Measurements from ENCODE around the gene ILF3.

Gene ILF3

DNA sequence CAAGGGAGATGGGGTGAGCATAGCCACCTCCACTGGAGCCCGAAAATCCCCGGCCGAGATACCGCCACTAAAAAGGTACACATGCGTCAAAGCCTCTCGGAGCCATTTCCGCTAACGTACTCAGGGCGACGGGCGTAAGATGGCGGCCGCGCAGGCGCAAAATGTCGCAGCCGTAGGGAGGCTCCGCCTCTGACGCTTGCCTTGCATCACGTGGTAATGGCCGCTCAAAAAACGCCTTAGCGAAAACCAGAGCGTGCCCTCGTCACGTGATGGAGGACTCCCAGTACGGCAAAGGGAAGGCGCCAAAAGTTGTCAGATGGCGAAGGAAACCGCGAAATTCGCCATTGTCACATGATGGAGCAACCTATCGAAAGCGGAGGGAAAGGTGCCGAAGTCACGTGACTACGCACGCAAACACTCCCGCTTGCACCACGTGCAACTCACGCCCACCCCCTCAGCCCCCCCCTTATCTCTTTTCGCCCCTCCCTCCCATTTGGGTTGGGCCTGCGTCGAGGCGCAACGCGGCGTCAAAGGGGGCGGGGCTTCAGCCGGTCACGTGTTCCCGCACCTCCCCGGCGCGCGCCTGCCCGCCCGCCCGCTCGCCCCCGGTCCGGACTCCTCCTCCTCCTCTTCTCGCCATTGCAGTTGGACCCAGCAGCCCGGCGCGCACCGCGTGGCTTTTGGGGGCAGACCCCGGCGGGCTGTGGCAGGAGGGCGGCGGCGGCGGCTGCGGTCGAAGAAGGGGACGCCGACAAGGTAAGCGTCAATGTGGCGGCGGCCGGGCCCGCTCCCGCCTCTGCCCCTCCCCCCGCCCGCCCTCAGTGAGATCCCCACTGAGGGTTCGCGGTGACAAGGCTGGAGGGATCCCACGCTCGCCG, at the start of gene ILF3:
Gene ILF3, plus strand, starts transcription at position 615 of the 878 bp plus-strand sequence. CDS start 16,260 bp downstream, outside the sequence.
- peak; percentile 53 for FAIRE-seq

DNA sequence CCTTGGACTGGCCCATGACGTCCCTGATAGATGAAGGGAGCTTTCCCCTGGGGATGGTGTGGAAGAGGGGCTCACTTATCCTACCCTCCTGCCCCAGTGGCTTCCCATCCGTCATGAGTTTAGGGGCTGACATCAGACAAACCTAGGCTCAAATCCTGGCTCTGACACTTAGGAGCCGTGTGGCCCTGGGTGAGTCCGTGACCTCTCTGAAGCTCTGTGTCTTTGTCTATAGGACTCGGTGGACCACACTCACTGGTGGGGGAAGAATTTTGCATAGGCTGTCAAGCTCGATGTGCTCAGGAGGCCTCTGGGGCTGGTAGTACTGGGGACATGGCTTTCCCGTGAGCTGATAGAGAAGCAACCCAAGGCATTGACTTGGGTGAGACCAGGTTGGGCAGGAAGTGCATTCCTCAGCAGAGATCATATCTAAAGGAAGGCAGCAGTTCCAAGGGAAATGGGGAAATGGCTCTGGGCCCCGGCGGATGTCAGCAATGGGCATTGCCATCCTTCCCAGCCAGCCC, 49.6 kb upstream of the ILF3 start:
- FAIRE-seq: no peak

DNA sequence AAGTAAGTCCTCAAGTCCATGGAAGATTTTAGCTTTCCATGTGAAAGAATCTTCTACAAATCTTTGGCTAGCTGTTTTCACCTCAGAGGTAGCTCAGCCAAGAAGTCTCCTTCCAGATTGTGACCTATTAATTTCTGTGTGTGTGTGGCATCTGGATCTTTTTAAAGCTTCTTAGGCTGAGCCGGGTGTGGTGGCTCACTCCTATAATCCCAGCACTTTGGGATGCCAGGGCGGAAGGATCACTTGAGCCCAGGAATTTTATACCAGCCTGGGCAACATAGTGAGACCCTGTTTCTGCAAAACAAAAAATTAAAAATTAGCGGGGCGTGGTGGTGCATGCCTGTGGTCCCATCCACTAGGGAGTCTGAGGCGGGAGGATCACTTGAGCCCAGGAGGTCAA, 42.2 kb upstream of the ILF3 start:
- FAIRE-seq: no peak

DNA sequence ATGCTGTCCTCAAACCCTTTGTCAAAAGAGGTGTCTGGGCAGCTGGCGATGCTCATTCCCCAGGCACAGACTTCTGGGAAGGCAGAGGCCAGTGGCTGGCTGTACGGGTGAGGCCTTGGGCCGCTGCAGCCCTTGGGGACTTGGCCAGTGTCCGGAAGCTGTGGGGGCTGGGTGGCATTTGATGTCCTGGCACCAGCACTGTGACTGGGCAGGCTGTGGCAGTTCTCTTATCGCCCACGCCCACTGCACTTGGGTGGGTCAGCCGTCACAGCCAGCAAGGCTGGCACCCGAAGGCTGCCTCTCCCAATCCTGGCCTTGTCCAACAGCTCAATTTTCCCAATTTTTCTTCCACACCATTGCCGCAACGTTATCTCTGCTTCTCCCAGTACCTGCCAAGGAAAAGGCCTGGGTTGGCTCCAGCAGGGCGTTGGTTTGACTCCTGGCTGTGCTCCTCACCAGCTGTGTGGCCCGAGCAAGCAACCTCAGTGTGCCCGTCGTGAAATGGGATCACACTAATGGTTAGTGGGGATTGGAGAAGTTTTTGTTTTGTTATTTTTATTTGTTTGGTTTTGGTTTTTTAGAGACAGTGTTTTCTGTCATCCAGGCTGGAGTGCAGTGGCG, 41.5 kb upstream of the ILF3 start:
- FAIRE-seq: no peak

DNA sequence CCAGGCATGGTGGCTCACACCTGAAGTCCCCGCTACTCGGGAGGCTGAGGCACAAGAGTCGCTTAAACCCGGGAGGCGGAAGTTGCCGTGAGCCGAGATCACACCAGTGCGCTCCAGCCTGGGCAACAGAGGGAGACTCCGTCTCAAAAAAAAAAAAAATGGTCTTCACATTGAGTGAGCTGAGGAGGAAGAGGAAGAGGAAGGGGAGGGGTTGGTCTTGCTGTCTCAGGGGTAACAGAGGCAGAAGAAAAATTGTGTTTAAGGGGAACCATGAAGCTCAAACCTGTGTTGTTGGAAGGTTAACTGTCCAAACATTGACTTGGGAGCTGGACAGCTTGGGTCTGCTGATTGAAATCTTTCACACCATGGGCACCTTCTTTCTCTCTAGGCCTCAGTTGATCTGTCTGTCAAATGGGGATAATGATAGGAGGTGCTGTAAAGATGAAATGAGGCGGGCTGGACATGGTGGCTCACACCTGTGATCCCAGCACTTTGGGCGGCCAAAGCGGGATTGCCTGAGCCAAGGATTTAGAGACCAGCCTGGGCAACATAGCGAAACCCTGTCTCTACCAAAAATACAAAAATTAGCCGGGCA, 38.6 kb upstream of the ILF3 start:
- no peak for FAIRE-seq

DNA sequence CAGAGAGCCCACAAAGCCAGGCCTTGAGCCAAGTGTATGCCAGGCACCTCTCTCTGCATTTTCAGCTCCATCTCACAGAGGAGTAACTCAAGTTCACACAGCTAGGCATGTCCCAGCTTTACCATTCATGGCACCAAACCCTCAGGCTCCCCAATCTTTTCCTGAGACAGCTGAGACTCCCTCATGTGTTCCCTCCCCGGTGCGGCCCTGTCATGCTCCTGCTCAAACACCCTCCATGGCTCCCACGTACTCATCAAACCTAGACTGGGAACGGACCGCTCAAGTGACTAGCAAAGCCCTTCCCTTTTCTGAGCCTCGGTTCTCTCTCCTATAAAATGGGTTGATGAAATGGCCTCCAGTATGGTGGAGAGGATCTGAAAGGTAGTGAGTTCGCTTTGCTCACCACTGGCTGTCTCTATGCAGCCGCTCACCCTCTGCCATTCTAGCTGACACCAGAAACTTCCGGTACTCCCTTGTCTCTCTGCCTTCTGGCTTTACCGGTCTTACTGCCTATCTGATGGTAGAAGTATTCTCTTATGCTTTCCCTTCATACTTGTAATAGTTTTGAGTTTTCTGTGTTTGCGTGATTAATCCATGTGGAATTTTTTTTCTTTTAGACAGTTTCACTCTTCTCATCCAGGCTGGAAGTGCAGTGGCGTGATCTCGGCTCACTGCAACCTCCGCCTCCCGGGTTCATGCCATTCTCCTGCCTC, 36.6 kb upstream of the ILF3 start:
- FAIRE-seq: no peak

DNA sequence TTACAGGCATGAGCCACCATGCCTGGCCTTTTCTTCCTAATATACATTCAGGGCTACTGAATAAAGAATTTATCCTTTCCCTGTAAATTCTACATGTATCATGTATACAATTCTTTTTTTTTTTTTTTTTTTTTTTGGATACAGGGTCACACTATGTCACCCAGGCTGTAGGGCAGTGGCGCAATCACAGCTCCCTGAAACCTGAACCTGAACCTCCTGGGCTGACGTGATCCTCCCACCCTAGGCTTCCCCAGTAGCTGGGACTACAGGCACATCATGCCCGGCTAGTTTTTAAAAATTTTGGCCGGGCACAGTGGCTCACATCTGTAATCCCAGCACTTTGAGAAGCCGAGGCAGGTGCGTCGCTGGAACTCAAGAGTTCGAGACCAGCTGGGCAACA, 35.3 kb upstream of the ILF3 start:
- no peak for FAIRE-seq

DNA sequence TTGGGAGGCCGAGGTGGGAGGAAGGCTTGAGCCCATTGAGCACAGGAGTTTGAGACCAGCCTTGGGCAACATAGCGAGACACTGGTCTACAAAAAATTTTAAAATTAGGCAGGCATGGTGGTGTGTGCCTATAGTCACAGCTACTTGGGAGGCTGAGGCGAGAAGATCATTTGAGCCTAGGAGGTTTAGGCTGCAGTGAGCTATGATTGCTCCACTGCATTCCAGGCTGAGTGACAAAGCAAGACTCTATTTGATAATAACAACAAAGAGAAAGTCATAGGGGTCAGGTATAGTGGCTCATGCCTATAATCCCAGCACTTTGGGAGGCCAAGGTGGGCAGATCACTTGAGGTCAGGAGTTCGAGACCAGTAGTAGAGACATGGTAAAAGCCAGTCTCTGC, 33.4 kb upstream of the ILF3 start:
- no peak for FAIRE-seq

DNA sequence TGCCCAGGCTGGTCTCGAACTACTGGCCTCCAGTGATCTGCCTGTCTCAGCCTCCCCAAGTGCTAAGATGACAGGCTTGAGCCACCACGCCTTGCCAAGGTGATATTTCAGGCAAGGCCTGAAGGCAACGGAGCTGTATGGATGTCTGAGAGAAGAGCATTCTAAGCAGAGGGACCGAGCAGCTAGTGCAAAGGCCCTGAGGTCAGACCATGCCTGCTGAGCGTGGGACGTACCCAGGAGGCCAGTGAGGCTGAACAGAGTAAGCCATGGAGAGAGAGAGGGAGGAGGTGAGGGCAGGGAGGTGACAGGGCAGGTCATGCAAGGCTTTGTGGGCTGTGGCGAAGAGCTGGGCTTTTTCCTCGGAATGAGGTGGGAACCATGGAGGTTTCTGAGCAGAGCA, 32.2 kb upstream of the ILF3 start:
- FAIRE-seq: no peak

DNA sequence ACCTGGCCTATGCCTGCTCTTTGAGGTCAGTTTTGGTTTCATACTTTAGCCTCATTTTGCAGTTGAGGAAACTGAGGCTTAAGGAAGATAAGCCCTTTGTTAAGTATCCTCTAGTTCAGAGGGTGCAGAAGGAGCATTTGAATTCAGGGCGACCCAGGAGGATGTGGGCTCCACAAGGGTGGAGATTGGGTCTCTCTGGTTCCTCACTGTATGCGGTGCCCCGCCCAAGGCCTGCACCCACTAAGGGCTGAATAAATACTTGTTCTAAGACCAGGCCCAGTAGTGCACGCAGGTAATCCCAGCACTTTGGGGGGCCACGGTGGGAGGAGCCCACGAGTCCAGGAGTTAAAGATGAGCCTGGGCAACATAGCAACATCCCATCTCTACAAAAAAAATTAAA, 29.6 kb upstream of the ILF3 start:
- no peak for FAIRE-seq

DNA sequence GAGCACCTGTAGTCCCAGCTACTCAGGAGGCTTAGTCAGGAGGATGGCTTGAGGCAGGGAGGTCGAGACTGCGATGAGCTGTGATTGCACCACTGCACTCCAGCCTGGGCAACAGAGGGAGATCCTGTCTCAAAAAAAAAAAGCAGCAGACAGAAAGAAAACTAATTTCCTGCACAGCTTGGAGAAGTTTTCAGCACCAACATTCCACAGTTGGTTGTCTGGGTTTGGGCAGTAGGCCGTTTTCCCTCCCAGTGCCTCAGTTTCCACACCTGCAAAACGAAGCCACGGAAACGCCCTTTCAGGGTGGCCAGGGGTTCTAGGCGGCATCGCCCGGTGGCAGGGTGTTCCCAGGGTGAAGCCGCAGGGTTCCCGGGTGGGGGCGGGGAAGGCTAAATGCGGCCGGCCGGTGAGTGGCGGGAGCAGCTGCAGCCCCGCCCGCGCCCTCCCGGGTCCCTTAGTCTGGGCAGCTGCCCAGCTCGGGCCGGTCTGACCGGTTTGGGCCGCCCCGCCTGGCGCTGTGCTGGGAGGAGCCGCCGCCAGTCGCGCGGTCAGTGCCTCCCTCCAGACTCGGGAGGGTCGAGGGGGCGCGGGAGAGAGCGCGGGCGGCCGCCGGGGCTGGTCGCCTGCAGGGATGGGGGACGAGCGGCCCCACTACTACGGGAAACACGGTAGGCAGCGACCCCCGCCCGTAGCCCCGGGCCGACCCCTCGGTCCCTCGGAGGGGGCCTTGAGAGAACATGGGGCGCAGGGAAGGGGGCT, 29.0 kb upstream of the ILF3 start, which contains the start of gene SLC44A2:
Gene SLC44A2, plus strand, starts transcription at position 551 of the 759 bp plus-strand sequence. Its CDS starts 81 bp downstream, at position 632.
- FAIRE-seq: no peak

DNA sequence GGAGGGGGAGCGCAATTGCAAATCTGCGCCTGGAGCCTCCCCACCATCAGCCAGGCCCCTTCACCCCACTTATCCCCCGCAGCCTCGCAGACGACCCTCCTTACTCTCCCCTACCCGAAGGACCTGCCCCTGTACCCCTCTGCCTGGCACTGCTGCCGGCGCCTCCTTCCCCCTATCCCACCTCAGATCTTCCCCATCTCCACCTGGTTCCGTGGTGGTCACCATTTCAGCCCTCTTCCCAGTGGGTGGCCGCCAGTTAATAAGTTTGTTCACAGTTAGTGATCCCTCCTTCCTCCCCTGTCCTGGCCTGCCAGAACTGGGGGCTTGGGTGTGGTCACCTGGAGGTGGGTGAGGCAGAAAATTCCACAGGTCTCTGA, 28.4 kb upstream of the ILF3 start:
- no peak for FAIRE-seq

DNA sequence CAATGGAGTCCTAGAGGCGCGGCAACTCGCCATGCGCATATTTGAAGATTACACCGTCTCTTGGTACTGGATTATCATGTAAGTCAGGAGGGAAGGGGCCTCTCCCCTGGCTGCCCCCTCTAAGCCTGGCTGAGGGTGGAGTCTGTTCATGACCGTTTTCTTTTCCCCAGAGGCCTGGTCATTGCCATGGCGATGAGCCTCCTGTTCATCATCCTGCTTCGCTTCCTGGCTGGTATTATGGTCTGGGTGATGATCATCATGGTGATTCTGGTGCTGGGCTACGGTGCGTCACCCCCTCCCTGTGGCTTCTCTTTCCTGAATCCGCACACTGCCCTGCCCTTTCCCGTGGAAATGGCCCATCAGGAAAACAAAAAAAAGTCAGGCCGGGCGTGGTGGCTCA, 22.3 kb upstream of the ILF3 start:
- FAIRE-seq: no peak

DNA sequence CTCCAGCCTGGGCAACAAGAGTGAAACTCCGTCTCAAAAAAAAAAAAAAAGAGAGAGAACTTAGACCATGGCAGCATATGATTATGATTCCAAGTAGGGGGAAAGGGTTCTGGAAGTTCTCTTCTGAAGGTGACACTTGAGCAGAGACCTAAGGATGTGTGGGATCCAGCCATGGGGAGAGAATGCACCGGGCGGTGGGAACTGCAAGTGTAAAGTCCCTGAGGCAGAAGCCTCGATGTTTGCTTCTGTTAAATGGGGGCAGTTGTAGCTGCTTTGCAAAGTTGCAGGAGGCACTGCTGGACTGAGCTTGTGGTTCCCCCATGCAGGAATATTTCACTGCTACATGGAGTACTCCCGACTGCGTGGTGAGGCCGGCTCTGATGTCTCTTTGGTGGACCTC, 19.7 kb upstream of the ILF3 start:
- FAIRE-seq: no peak

DNA sequence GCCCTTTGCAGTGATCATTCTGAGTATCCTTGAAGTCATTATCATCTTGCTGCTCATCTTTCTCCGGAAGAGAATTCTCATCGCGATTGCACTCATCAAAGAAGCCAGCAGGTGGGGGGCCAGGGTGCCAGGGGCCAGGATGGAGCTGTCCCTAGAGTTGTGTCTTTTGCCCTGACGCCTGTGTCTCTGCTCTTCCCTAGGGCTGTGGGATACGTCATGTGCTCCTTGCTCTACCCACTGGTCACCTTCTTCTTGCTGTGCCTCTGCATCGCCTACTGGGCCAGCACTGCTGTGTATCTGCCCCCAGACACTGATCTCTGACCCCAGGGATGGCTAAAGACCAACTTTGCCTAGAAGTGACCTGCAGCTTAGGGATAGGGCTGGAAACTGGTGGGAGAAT, 19.2 kb upstream of the ILF3 start:
- FAIRE-seq: no peak

DNA sequence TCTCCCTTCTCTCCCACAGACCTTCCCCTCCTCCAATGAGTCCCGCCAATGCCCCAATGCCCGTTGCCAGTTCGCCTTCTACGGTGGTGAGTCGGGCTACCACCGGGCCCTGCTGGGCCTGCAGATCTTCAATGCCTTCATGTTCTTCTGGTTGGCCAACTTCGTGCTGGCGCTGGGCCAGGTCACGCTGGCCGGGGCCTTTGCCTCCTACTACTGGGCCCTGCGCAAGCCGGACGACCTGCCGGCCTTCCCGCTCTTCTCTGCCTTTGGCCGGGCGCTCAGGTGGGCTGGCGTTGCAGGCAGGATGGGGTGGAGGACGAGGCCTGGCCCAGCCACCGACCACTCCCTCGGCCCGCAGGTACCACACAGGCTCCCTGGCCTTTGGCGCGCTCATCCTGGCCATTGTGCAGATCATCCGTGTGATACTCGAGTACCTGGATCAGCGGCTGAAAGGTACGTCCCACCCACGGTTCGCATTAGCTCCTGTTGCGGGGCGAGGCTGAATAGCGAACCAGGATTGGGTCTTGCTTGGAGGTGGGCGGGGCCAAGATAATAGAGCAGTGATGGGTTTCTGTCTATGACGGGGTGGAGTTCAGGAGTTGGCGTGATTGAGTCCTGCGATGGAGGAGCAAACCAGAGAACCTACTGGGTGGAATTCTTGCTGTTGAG, 17.7 kb upstream of the ILF3 start:
- no peak for FAIRE-seq

DNA sequence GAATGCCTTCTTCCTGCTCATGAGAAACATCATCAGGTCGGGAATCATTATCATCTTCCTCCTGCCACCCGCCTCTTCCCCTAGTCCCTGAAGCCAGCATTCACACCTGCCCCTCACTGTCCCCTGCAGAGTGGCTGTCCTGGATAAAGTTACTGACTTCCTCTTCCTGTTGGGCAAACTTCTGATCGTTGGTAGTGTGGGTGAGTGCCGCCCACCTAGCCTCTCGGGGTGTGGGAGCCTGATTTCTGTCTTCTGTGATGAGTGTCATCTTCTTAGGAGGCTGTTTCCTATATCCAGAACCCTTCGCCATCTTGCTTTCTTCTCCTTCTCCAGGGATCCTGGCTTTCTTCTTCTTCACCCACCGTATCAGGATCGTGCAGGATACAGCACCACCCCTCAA, 16.3 kb upstream of the ILF3 start:
- FAIRE-seq: no peak

DNA sequence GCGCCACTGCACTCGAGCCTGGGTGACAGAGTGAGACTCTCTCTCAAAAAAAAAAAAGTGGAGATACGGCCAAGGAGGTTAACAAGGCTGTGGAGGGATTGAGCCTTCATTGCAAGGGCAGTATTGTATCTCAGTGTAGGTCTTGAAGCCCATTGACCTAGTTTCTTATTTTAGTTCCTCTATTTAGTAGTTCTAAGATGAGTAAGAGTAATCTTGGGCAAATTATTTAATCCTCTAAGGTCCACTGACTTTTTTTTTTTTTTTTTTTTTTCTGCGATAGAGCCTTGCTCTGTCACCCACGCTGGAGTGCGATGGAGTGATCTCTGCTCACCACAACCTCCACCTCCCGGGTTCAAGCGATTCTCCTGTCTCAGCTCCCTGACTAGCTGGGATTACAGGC, 14.3 kb upstream of the ILF3 start:
- no peak for FAIRE-seq

DNA sequence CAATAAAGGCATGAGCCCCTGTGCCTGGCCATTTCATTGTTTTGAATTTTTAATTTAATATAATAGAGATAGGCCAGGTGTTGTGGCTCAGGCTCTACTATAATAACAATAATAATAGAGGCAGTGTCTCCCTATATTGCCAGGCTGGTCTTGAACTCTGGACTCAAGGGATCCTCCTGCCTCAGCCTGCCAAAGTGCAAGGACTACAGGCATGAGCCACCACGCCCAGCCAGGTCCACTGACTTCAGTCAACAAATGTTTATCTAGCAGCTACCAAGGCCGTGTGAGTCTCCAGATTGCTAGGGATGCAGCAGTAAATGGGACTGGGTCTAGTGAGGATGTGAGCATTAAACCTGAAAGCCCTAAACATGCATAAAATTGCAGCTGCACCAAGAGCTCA, 13.8 kb upstream of the ILF3 start:
- FAIRE-seq: no peak

DNA sequence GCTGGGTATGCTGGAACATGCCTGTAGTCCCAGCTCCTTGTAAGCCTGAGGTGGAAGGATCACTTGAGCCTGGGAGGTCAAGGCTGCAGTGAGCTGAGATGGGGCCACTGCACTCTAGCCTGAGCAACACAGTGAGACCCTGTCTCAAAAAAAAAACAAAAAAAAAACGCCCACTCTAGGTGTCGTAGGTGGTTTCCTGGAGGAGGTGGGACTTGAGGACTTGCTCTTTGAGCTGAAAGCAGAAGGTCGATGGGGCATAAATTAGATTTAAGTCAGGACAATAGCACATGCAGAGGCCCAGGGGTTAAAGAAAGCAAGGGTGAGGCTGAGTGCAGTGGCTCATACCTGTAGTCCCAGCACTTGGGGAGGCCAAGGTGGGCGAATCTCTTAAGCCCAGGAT, 12.9 kb upstream of the ILF3 start:
- FAIRE-seq: no peak

DNA sequence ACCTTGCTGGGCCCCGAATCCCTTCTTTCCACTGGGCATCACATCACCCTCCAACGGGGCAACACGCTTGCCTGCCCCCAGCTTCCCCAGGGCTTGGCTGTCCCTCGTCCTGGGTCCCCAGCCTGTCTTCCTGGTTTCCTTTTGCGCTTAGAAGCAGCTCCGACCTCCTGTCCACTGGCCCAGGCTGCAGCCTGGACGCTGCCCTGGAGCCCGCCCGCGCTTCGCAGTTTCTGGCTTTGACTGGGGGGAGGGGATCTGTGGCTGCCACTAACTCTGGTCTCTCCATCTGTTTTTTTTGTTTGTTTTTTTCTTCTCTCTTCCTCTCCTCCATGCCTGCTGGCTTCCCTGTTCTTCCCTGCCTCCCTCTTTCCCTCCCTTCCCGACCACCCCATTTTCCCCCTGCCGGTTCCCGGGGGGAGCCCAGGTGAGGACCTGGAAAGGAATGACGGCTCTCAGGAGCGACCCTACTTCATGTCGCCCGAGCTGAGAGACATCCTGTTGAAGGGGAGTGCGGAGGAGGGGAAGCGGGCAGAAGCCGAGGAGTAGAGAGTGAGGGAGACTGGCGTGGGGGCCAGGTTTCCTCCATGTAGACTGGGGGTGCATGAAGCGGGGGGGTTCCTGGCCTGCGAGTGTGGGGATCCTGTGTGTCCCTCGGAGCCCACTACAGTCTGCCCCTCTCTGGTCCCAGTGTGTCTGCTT, 11.5 kb upstream of the ILF3 start:
- no peak for FAIRE-seq

Data from colon (tissue), 2 donors.